HCT116 (cell line): Measurements from ENCODE around the gene OTULINL. TPM values are rescaled to one million over a fixed set of nuclear protein-coding genes. Genes with fewer than 3 reads are reported as not detected.

Source experiments
- ATAC-seq: fragments of 200-7000 bp; cut with Tn5 transposase; 2 replicates; pipeline ENCODE4 v1.9.1; 2020; ENCODE audit warnings: mild to moderate bottlenecking, moderate library complexity
- BruUV-seq: library from RNA; stranded (reverse); fragments of 400-500 nt; replicated peaks from 2 replicates; lab custom pipeline; 2021; lab: Mats Ljungman, UMichigan
- CTCF ChIA-PET: fragments of 300-600 bp; sonication (Branson Sonifier 250); formaldehyde crosslinking; loops from one replicate; lab custom pipeline; 2021; ENCODE audit warnings: antibody characterized with exemption; lab: Charles Lee
- POLR2A ChIA-PET: fragments of 300-600, 350-600 bp; sonication (Branson Sonifier 250); formaldehyde crosslinking; loops from one replicate; lab custom pipeline; 2021; ENCODE audit warnings: antibody characterized with exemption; lab: Charles Lee
- RAD21 ChIA-PET, 2 experiments: fragments of 300-600 bp; sonication (Branson Sonifier 250); formaldehyde crosslinking; loops; one replicate each; lab custom pipeline; 2023; ENCODE audit warnings: low total read pairs in 2 of 2; ENCODE audit not compliant: uncharacterized antibody in 2 of 2, unreplicated experiment in 2 of 2, low non-redundant PET in 1 of 2; lab: Charles Lee
- DNase-seq: peaks from one replicate; pipeline ENCODE4 v3.0.0-alpha.2; 2010; ENCODE audit warnings: low read depth, low spot score
- H2AFZ ChIP-seq: fragments of 200-600 bp; shearing (Covaris generic), sonication (generic); 2 replicates; pipeline ENCODE4 v1.6.1; 2017; ENCODE audit warnings: low read depth, mixed run types, mixed read lengths, antibody characterized with exemption, low read length; ENCODE audit not compliant: poor library complexity, severe bottlenecking
- H3K27ac ChIP-seq: 2 replicates; pipeline ENCODE4 v1.5.1; 2012; ENCODE audit warnings: low read depth, low read length
- H3K27me3 ChIP-seq: fragments of 200-600 bp; sonication (generic); 2 replicates; pipeline ENCODE4 v1.6.1; 2016; ENCODE audit warnings: mixed run types, low read length, mixed read lengths; ENCODE audit not compliant: insufficient read depth
- H3K36me3 ChIP-seq, 2 experiments: fragments of 200-500 bp in 1 of 2; fragments of 200-600 bp in 1 of 2; sonication (Bioruptor generic) in 1 of 2; sonication (generic) in 1 of 2; 2 replicates each; pipeline versions ENCODE4 v1.5.1 to v1.6.1; 2014 to 2016; ENCODE audit warnings: low read length in 2 of 2, inconsistent platforms in 1 of 2, mixed read lengths in 1 of 2, mixed run types in 1 of 2; ENCODE audit not compliant: insufficient read depth in 2 of 2, control insufficient read depth in 1 of 2
- H3K4me1 ChIP-seq, 2 experiments: fragments of 200-600 bp in 1 of 2; sonication (generic) in 1 of 2; 2 replicates each; pipeline versions ENCODE4 v1.5.1 to v1.6.1; 2012 to 2017; ENCODE audit warnings: low read length in 2 of 2, inconsistent platforms in 1 of 2, mild to moderate bottlenecking in 1 of 2, mixed read lengths in 1 of 2, mixed run types in 1 of 2, moderate library complexity in 1 of 2; ENCODE audit not compliant: insufficient read depth in 2 of 2, control insufficient read depth in 1 of 2
- H3K4me2 ChIP-seq: fragments of 200-600 bp; sonication (generic); 2 replicates; pipeline ENCODE4 v1.6.1; 2017; ENCODE audit warnings: mixed run types, low read length, mixed read lengths
- H3K4me3 ChIP-seq, 2 experiments: fragments of 200-600 bp in 1 of 2; sonication (generic) in 1 of 2; replicated peaks in 1 of 2; 2 replicates each; pipeline ENCODE4 v1.5.1; 2011 to 2016; ENCODE audit warnings: low read length in 2 of 2, control low read depth in 1 of 2, low read depth in 1 of 2, mild to moderate bottlenecking in 1 of 2, mixed read lengths in 1 of 2, mixed run types in 1 of 2
- H3K79me2 ChIP-seq: fragments of 200-600 bp; sonication (generic); 2 replicates; pipeline ENCODE4 v1.6.1; 2017; ENCODE audit warnings: mild to moderate bottlenecking, mixed run types, low read length, moderate library complexity, mixed read lengths; ENCODE audit not compliant: insufficient read depth
- H3K9ac ChIP-seq: fragments of 200-600 bp; sonication (generic); 2 replicates; pipeline ENCODE4 v1.6.1; 2016; ENCODE audit warnings: low read length, mixed read lengths
- H3K9me2 ChIP-seq: fragments of 200-600 bp; sonication (generic), shearing (Covaris generic); 2 replicates; pipeline ENCODE4 v1.6.1; 2017; ENCODE audit warnings: mixed run types, mild to moderate bottlenecking, moderate library complexity; ENCODE audit not compliant: insufficient read depth
- H3K9me3 ChIP-seq, 2 experiments: fragments of 200-500 bp in 1 of 2; fragments of 200-600 bp in 1 of 2; sonication (Bioruptor generic) in 1 of 2; sonication (generic) in 1 of 2; 2 replicates each; pipeline ENCODE4 v1.6.1; 2014 to 2017; ENCODE audit warnings: low read length in 2 of 2, mixed read lengths in 2 of 2, inconsistent platforms in 1 of 2, low read depth in 1 of 2, mild to moderate bottlenecking in 1 of 2, mixed run types in 1 of 2, moderate library complexity in 1 of 2; ENCODE audit not compliant: control insufficient read depth in 1 of 2, insufficient read depth in 1 of 2
- H4K20me1 ChIP-seq: fragments of 200-600 bp; sonication (generic), shearing (Covaris generic); 2 replicates; pipeline ENCODE4 v1.6.1; 2017; ENCODE audit warnings: mixed run types, mild to moderate bottlenecking, moderate library complexity; ENCODE audit not compliant: insufficient read depth
- CBX3 ChIP-seq: IDR thresholded peaks from 2 replicates; pipeline ENCODE4 v1.6.1; 2012; ENCODE audit warnings: low read depth
- CEBPB ChIP-seq: IDR thresholded peaks from 2 replicates; pipeline ENCODE4 v1.6.1; 2012; ENCODE audit warnings: low read depth
- EGR1 ChIP-seq: IDR thresholded peaks from 2 replicates; pipeline ENCODE4 v1.6.1; 2012; ENCODE audit warnings: low read depth
- EZH2phosphoT487 ChIP-seq: fragments of 200-600 bp; IDR thresholded peaks from 2 replicates; pipeline ENCODE4 v1.6.1; 2018; ENCODE audit warnings: antibody characterized with exemption, borderline replicate concordance
- FOSL1 ChIP-seq: IDR thresholded peaks from 2 replicates; pipeline ENCODE4 v1.6.1; 2012; ENCODE audit warnings: low read depth
- JUND ChIP-seq: IDR thresholded peaks from 2 replicates; pipeline ENCODE4 v1.6.1; 2012
- POLR2AphosphoS5 ChIP-seq: IDR thresholded peaks from 2 replicates; pipeline ENCODE4 v1.6.1; 2011; ENCODE audit warnings: mild to moderate bottlenecking, low read depth, low read length, moderate library complexity
- SP1 ChIP-seq: IDR thresholded peaks from 2 replicates; pipeline ENCODE4 v1.6.1; 2012; ENCODE audit warnings: low read depth
- SRF ChIP-seq: IDR thresholded peaks from 2 replicates; pipeline ENCODE4 v1.6.1; 2012; ENCODE audit warnings: low read depth
- TCF7L2 ChIP-seq: IDR thresholded peaks from 2 replicates; pipeline ENCODE4 v1.7.0; 2011; ENCODE audit warnings: borderline replicate concordance, inconsistent platforms; ENCODE audit not compliant: insufficient read depth, insufficient read length; ENCODE audit errors: extremely low read depth
- ZFX ChIP-seq: fragments of 450-650 bp; IDR thresholded peaks from 2 replicates; pipeline ENCODE4 v1.6.1; 2017
- ZNF274 ChIP-seq: fragments of 200-500 bp; sonication (Bioruptor generic); IDR thresholded peaks from 2 replicates; pipeline ENCODE4 v1.6.1; 2014; ENCODE audit warnings: mild to moderate bottlenecking, low read depth, low read length, inconsistent platforms
- intact Hi-C: fragments of 100-400 bp; cut with micrococcal nuclease; formaldehyde crosslinking; loops from 2 replicates; pipeline ENCODE4 v1.10.0; 2022
- total RNA-seq: library from RNA; stranded (reverse); gene quantifications from one replicate; pipeline ENCODE4 v1.2.1, GENCODE V29; 2021; ENCODE audit not compliant: unreplicated experiment
- TF ChIP-seq, protein P1 (sequence below): IDR thresholded peaks from 2 replicates; pipeline ENCODE4 v1.6.1; 2011; ENCODE audit warnings: mild to moderate bottlenecking, low read length, moderate library complexity; ENCODE audit not compliant: insufficient replicate concordance; ENCODE audit errors: extremely low read depth
- TF ChIP-seq, protein P2 (sequence below), 3 experiments: fragments of 200-600 bp in 1 of 3; sonication (generic) in 1 of 3; IDR thresholded peaks in 2 of 3; conservative IDR thresholded peaks in 1 of 3; 2 replicates each; pipeline ENCODE4 v1.5.1; 2012 to 2017; ENCODE audit warnings: low read depth in 2 of 3, low read length in 2 of 3, antibody characterized with exemption in 1 of 3, borderline replicate concordance in 1 of 3, control low read depth in 1 of 3, mild to moderate bottlenecking in 1 of 3, mixed read lengths in 1 of 3, mixed run types in 1 of 3, moderate library complexity in 1 of 3; ENCODE audit not compliant: insufficient read depth in 1 of 3
- TF ChIP-seq, protein P3 (sequence below): IDR thresholded peaks from 2 replicates; pipeline ENCODE4 v1.6.1; 2012
- TF ChIP-seq, protein P4 (sequence below): IDR thresholded peaks from 2 replicates; pipeline ENCODE4 v1.6.1; 2012

The OTULINL gene
- total RNA-seq, 1 experiment from 2014 or later, result 8.8 TPM

DNA sequence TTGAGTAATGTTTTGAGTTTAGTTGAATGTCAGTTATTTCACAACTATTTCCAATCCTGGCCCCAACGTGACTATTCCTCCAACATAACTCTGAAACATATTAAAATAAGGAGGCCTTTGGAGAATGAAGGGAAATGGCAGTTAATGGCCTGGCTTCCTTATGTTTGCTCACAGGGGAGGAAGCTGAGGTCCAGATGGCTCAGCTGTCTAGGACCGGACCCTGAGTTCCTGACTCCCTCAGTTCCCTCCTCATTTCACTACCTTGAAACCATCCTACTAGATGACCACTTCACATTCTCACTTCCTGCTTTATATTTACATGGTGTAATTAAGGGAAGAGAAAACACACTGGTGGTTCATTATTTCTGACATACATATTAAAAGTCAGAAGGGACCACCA, 6.6 kb downstream of the OTULINL start:
- H3K4me1 ChIP-seq, result no peaks in the 10 kb centered on the region
- TF ChIP-seq ZNF274 (no peak), CEBPB (no peak), ZFX (no peak), JUND (no peak), CBX3 (no peak), TCF7L2 (no peak), SP1 (no peak), POLR2AphosphoS5 (no peak), FOSL1 (no peak), SRF (no peak), EZH2phosphoT487 (no peak), EGR1 (no peak)
- TF ChIP-seq, protein P1, sequence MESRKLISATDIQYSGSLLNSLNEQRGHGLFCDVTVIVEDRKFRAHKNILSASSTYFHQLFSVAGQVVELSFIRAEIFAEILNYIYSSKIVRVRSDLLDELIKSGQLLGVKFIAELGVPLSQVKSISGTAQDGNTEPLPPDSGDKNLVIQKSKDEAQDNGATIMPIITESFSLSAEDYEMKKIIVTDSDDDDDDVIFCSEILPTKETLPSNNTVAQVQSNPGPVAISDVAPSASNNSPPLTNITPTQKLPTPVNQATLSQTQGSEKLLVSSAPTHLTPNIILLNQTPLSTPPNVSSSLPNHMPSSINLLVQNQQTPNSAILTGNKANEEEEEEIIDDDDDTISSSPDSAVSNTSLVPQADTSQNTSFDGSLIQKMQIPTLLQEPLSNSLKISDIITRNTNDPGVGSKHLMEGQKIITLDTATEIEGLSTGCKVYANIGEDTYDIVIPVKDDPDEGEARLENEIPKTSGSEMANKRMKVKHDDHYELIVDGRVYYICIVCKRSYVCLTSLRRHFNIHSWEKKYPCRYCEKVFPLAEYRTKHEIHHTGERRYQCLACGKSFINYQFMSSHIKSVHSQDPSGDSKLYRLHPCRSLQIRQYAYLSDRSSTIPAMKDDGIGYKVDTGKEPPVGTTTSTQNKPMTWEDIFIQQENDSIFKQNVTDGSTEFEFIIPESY, result no peak
- TF ChIP-seq, protein P2, sequence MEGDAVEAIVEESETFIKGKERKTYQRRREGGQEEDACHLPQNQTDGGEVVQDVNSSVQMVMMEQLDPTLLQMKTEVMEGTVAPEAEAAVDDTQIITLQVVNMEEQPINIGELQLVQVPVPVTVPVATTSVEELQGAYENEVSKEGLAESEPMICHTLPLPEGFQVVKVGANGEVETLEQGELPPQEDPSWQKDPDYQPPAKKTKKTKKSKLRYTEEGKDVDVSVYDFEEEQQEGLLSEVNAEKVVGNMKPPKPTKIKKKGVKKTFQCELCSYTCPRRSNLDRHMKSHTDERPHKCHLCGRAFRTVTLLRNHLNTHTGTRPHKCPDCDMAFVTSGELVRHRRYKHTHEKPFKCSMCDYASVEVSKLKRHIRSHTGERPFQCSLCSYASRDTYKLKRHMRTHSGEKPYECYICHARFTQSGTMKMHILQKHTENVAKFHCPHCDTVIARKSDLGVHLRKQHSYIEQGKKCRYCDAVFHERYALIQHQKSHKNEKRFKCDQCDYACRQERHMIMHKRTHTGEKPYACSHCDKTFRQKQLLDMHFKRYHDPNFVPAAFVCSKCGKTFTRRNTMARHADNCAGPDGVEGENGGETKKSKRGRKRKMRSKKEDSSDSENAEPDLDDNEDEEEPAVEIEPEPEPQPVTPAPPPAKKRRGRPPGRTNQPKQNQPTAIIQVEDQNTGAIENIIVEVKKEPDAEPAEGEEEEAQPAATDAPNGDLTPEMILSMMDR (IDR thresholded peaks at IDR 0.05 in 2 of 3, conservative IDR thresholded peaks at IDR 0.05 in 1 of 3; ENCODE audit: borderline replicate concordance in 1 of 3, insufficient read depth in 1 of 3, low read depth in 2 of 3, low read length in 2 of 3), result no peak
- TF ChIP-seq, protein P3, sequence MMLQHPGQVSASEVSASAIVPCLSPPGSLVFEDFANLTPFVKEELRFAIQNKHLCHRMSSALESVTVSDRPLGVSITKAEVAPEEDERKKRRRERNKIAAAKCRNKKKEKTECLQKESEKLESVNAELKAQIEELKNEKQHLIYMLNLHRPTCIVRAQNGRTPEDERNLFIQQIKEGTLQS, result no peak
- TF ChIP-seq, protein P4, sequence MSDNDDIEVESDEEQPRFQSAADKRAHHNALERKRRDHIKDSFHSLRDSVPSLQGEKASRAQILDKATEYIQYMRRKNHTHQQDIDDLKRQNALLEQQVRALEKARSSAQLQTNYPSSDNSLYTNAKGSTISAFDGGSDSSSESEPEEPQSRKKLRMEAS, result no peak
- TF ChIP-seq, all 23 proteins: peak for 0
- H4K20me1 ChIP-seq, result no peaks in the 10 kb centered on the region
- ChIA-PET POLR2A (no interaction called here), CTCF (no interaction called here), RAD21 (no interaction called here)
- no peaks in the 10 kb centered on the region for H3K36me3 ChIP-seq
- no peaks in the 10 kb centered on the region for H3K9me2 ChIP-seq
- intact Hi-C loops, result no loop called here
- no peak overlapping the region for H3K4me2 ChIP-seq
- H3K27me3 ChIP-seq, result no peaks in the 10 kb centered on the region
- no TSS peak for BruUV-seq
- H3K9ac ChIP-seq, result no peak overlapping the region
- H3K27ac ChIP-seq, result no peak overlapping the region
- DNase-seq, result no peak
- H3K79me2 ChIP-seq, result no peaks in the 10 kb centered on the region
- H3K4me3 ChIP-seq, result no peak overlapping the region
- no peak overlapping the region for H2AFZ ChIP-seq
- H3K9me3 ChIP-seq, result no peaks in the 10 kb centered on the region
- no peak for ATAC-seq
